Hepatocyte (in vitro differentiated cells): Measurements from ENCODE around the gene PRCP. TPM values are rescaled to one million over a fixed set of nuclear protein-coding genes. Genes with fewer than 3 reads are reported as not detected.

Source experiments
- DNase-seq: peaks from one replicate; pipeline ENCODE4 v3.0.0-alpha.2; 2016; ENCODE audit warnings: low spot score
- H2AFZ ChIP-seq: fragments of 200-600 bp; sonication (generic); 2 replicates; pipeline ENCODE4 v1.6.0; 2016; ENCODE audit warnings: antibody characterized with exemption, mild to moderate bottlenecking
- H3K27ac ChIP-seq: fragments of 200-600 bp; sonication (generic); 2 replicates; pipeline ENCODE4 v1.5.1; 2016; ENCODE audit warnings: mild to moderate bottlenecking
- H3K27me3 ChIP-seq: fragments of 200-600 bp; sonication (generic); 2 replicates; pipeline ENCODE4 v1.6.1; 2016
- H3K36me3 ChIP-seq: fragments of 200-600 bp; sonication (generic); replicated peaks from 2 replicates; pipeline ENCODE4 v1.5.1; 2016; ENCODE audit warnings: low read depth; ENCODE audit not compliant: insufficient read depth
- H3K4me1 ChIP-seq: fragments of 200-600 bp; sonication (generic); 2 replicates; pipeline ENCODE4 v1.5.1; 2016; ENCODE audit warnings: mild to moderate bottlenecking, moderate library complexity; ENCODE audit not compliant: insufficient read depth
- H3K4me2 ChIP-seq: fragments of 200-600 bp; sonication (generic); 2 replicates; pipeline ENCODE4 v1.6.0; 2016
- H3K4me3 ChIP-seq: fragments of 200-600 bp; sonication (generic); 2 replicates; pipeline ENCODE4 v1.5.1; 2016; ENCODE audit warnings: mild to moderate bottlenecking
- H3K79me2 ChIP-seq: fragments of 200-600 bp; sonication (generic); 2 replicates; pipeline ENCODE4 v1.6.0; 2017; ENCODE audit warnings: mild to moderate bottlenecking
- H3K9me2 ChIP-seq: fragments of 200-600 bp; sonication (generic); replicated peaks from 2 replicates; pipeline ENCODE4 v1.6.0; 2017; ENCODE audit warnings: mild to moderate bottlenecking; ENCODE audit not compliant: insufficient read depth
- H3K9me3 ChIP-seq: fragments of 200-600 bp; sonication (generic); 2 replicates; pipeline ENCODE4 v1.5.1; 2016; ENCODE audit warnings: low read depth, mild to moderate bottlenecking
- H4K20me1 ChIP-seq: fragments of 200-600 bp; sonication (generic); 2 replicates; pipeline ENCODE4 v1.6.0; 2016; ENCODE audit warnings: mild to moderate bottlenecking; ENCODE audit not compliant: insufficient read depth, poor library complexity, severe bottlenecking
- EZH2 ChIP-seq: fragments of 200-600 bp; sonication (generic); IDR thresholded peaks from 2 replicates; pipeline ENCODE4 v1.6.1; 2016; ENCODE audit warnings: antibody characterized with exemption, mild to moderate bottlenecking, borderline replicate concordance
- EZH2phosphoT487 ChIP-seq: fragments of 200-600 bp; sonication (generic); IDR thresholded peaks from one replicate; pipeline ENCODE4 v1.6.1; 2018; ENCODE audit warnings: antibody characterized with exemption, mild to moderate bottlenecking, low read depth, moderate library complexity; ENCODE audit not compliant: unreplicated experiment, severe bottlenecking
- WGBS: methylation state at CpG from one replicate; pipeline ENCODE4 v1.1.6; 2016; ENCODE audit warnings: low lambda C conversion rate; ENCODE audit errors: missing lambda C conversion rate; 5-methylcytosine and 5-hydroxymethylcytosine counted together
- polyA plus RNA-seq: library from polyadenylated mRNA; unstranded; fragments of >200 nt; fragmentation: Nextera tagmentation; extraction: Ambion mirVana; gene quantifications from 2 replicates; pipeline ENCODE4 v1.2.1, GENCODE V29; 2016
- total RNA-seq: library from RNA; depleted of rRNA; stranded (reverse); fragments of >200 nt; gene quantifications from 2 replicates; pipeline ENCODE4 v1.2.3, GENCODE V29; 2014
- TF ChIP-seq, protein P1 (sequence below): fragments of 200-600 bp; sonication (generic); IDR thresholded peaks from 2 replicates; pipeline ENCODE4 v1.5.1; 2016; ENCODE audit warnings: antibody characterized with exemption, mild to moderate bottlenecking; ENCODE audit not compliant: poor library complexity

The PRCP gene
- total and polyA plus RNA-seq, 2 experiments from 2014 or later = 46.8 to 53.0 TPM

DNA sequence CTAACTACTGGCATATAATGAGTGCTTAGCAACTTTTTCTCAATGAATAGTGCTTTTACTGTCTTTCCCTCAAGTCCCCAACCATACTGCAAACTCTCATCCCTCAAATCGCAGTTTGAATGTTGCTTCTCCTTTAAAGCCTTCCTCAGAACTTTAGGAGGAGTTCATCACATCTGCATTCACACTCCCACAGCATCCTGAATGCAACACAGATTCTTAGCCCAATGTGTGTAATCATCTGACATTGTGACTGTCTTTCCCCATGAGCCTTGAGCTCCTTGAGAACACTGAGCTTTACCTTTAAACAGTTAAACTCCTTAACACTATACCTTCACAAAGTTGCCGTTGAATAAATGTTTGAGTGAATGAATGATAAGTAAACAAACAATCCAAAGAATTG lies 84.8 kb downstream of the PRCP start:
- Histone ChIP-seq H3K27me3 (no peaks in the 10 kb centered on the region), H3K27ac (no peak overlapping the region), H4K20me1 (no peaks in the 10 kb centered on the region), H3K4me1 (peaks cover 4% of the 10 kb centered on the region), H3K36me3 (no peaks in the 10 kb centered on the region), H3K9me2 (no peaks in the 10 kb centered on the region), H3K9me3 (no peaks in the 10 kb centered on the region), H3K4me3 (no peak overlapping the region), H3K79me2 (no peaks in the 10 kb centered on the region), H2AFZ (no peak overlapping the region), H3K4me2 (no peak overlapping the region)
- TF ChIP-seq EZH2 = no peak
- TF ChIP-seq EZH2phosphoT487 = no peak
- TF ChIP-seq, protein P1, sequence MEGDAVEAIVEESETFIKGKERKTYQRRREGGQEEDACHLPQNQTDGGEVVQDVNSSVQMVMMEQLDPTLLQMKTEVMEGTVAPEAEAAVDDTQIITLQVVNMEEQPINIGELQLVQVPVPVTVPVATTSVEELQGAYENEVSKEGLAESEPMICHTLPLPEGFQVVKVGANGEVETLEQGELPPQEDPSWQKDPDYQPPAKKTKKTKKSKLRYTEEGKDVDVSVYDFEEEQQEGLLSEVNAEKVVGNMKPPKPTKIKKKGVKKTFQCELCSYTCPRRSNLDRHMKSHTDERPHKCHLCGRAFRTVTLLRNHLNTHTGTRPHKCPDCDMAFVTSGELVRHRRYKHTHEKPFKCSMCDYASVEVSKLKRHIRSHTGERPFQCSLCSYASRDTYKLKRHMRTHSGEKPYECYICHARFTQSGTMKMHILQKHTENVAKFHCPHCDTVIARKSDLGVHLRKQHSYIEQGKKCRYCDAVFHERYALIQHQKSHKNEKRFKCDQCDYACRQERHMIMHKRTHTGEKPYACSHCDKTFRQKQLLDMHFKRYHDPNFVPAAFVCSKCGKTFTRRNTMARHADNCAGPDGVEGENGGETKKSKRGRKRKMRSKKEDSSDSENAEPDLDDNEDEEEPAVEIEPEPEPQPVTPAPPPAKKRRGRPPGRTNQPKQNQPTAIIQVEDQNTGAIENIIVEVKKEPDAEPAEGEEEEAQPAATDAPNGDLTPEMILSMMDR = no peak
- 70% methylated on average over 2 of the region's 2 CpGs for WGBS
- no peak for DNase-seq

DNA sequence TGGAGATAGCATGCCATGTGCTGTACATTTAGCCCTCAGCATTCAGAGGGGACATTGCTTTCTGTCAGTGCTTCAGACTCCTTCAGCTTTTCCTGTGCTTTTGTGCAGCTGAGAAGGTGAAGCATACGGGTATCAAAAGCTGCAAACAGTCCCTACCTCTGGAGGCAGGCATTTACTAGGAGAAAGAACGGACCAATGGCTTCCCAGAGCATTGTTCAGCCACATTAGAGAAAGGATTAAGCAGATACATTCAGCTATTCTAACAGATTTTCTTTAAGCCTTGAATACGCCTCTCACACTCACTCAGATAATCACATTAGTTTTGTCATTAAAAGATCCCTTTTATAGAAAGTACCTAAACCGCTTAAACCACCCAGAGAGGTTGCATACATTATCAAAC lies 85.9 kb downstream of the PRCP start:
- H3K9me2 ChIP-seq = no peaks in the 10 kb centered on the region
- H3K4me1 ChIP-seq = peaks cover 4% of the 10 kb centered on the region
- H3K27ac ChIP-seq = no peak overlapping the region
- H4K20me1 ChIP-seq = no peaks in the 10 kb centered on the region
- no peak overlapping the region for H3K4me2 ChIP-seq
- DNase-seq = no peak
- no peak overlapping the region for H3K4me3 ChIP-seq
- H3K27me3 ChIP-seq = no peaks in the 10 kb centered on the region
- no peaks in the 10 kb centered on the region for H3K36me3 ChIP-seq
- no peaks in the 10 kb centered on the region for H3K9me3 ChIP-seq
- TF ChIP-seq, protein P1 = no peak
- no peak for TF ChIP-seq EZH2
- no peak overlapping the region for H2AFZ ChIP-seq
- WGBS = 55% methylated on average over 4 of the region's 4 CpGs
- no peaks in the 10 kb centered on the region for H3K79me2 ChIP-seq

DNA sequence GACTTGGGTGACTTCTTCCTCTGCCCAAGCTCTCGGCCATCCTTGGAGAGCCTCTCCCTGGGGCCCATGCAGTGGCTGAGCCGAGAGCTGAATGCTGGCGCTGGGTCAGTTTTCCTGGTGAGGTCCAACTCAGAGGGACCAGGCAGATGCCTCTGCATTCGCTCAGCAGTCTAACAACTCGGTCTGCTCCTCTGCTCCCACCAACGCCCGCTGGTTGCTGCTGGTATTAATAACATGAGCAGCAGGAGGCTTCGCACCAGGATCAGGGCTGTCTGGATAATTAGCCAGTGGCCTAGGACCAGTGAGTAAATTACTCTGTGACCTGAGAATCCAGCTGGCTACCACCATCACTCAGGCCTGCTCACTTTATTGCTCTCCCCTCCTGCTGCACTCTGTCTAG lies 88.9 kb downstream of the PRCP start:
- Histone ChIP-seq H3K9me2 (no peaks in the 10 kb centered on the region), H3K4me1 (no peaks in the 10 kb centered on the region), H3K4me2 (no peak overlapping the region), H3K27me3 (no peaks in the 10 kb centered on the region), H3K79me2 (no peaks in the 10 kb centered on the region), H3K4me3 (no peak overlapping the region), H3K36me3 (no peaks in the 10 kb centered on the region), H3K9me3 (no peaks in the 10 kb centered on the region), H3K27ac (no peak overlapping the region), H2AFZ (no peak overlapping the region), H4K20me1 (no peaks in the 10 kb centered on the region)
- no peak for TF ChIP-seq EZH2phosphoT487
- TF ChIP-seq EZH2 = no peak
- TF ChIP-seq, protein P1 = no peak
- 78% methylated on average over 8 of the region's 8 CpGs for WGBS
- no peak for DNase-seq

DNA sequence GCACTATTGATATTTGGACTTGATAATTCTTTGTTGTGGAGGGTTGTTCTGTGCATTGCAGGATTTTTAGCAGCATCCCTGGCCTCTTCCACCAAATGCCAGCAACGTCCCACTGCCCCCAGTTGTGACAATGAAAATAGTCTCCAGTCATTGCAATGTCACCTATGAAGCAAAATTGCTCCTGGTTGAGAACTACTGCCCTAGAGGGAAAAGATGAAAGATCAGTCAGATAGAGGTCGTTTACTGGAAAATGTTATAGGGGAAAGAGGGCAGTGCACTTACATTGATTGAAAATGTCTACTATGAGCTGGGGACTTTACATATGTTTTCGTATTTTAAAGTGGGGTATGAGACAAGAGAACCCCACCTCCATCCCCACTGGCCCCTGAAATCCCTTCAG lies 89.5 kb downstream of the PRCP start:
- Histone ChIP-seq H3K27me3 (no peaks in the 10 kb centered on the region), H4K20me1 (no peaks in the 10 kb centered on the region), H3K4me1 (no peaks in the 10 kb centered on the region), H3K36me3 (no peaks in the 10 kb centered on the region), H3K9me3 (no peaks in the 10 kb centered on the region), H3K27ac (no peak overlapping the region), H3K4me3 (no peak overlapping the region), H2AFZ (no peak overlapping the region), H3K9me2 (no peaks in the 10 kb centered on the region), H3K79me2 (no peaks in the 10 kb centered on the region), H3K4me2 (no peak overlapping the region)
- 69% methylated on average over 3 of the region's 3 CpGs for WGBS
- no peak for TF ChIP-seq EZH2phosphoT487
- TF ChIP-seq EZH2 = no peak
- TF ChIP-seq, protein P1 = no peak
- no peak for DNase-seq
